Measurements from ENCODE around the gene LMO7.

DNA sequence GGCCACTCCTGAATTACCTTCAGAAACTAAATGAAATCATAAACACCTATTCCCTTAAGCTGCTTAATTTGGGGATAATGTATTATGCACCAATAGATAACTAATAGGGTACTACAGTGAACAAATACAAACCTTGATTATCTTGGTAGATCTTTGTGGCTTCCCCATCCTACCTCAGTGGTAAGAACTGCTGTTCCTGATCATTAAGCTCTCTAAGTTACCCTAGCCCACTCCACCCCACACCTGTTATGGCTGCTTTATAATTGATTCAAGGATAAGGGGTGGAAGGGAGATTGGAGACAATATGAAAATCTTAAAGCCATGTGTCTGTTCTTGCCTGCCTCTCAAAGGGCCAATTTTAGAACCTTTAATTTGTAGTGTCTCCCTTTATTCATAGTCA is 121.2 kb downstream of the LMO7 start:
- TF ChIP-seq, protein P1, sequence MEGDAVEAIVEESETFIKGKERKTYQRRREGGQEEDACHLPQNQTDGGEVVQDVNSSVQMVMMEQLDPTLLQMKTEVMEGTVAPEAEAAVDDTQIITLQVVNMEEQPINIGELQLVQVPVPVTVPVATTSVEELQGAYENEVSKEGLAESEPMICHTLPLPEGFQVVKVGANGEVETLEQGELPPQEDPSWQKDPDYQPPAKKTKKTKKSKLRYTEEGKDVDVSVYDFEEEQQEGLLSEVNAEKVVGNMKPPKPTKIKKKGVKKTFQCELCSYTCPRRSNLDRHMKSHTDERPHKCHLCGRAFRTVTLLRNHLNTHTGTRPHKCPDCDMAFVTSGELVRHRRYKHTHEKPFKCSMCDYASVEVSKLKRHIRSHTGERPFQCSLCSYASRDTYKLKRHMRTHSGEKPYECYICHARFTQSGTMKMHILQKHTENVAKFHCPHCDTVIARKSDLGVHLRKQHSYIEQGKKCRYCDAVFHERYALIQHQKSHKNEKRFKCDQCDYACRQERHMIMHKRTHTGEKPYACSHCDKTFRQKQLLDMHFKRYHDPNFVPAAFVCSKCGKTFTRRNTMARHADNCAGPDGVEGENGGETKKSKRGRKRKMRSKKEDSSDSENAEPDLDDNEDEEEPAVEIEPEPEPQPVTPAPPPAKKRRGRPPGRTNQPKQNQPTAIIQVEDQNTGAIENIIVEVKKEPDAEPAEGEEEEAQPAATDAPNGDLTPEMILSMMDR (conservative IDR thresholded peaks at IDR 0.05; ENCODE audit: low read length) = no peak
- no peak for TF ChIP-seq EZH2phosphoT487 (IDR thresholded peaks at IDR 0.05; ENCODE audit: borderline replicate concordance, low read depth, low read length)

All from OCI-LY7 (cell line).